Medulla oblongata (tissue), 1 donor: ENCODE measurements around the gene WDFY2.

Experiments
- DNase-seq: peaks from one replicate; pipeline ENCODE4 v3.0.0-alpha.2; 2015; ENCODE audit errors: extremely low spot score

The WDFY2 gene

DNA sequence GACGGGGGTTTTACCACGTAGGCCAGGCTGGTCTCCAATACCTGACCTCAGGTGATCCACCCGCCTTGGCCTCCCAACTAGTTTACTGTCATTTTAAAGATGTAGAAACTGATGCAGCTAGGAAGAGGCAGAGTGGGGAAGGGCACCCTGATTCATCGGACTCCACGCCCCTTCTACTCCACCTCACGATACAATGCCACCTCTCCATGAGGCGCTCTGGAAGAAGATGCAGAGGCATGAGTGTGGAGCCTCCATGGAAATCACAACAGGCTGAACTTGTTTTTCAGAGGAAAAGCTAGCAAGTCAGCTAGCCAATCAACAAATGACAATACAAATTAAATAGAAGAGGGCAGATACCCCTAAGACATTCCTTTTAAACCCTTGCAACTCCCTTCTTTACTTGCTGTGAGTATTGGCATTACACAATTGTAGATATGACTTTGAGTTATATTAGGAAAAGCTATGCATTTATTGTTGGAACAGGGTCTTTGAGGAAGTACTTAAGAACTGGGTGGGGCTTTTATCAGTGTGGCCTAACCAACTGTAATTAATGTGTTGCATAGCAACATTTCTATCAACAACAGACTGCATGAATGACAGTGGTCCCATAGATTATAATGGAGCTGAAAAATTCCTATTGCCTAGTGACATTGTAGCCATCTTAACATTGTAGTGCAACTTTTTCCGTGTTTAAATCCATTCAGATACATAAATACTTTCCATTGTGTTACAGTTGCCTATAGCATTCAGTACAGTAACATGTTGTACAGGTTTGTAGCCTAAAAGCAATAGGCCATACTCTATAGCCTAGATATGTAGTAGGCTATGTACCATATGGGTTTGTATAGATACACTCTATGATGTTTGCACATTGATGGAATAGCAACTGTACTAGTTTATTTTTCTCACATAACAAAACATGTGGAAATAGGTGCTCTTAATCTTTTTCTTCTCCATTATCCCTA lies 17.6 kb downstream of the WDFY2 start:
- DNase-seq: no peak

DNA sequence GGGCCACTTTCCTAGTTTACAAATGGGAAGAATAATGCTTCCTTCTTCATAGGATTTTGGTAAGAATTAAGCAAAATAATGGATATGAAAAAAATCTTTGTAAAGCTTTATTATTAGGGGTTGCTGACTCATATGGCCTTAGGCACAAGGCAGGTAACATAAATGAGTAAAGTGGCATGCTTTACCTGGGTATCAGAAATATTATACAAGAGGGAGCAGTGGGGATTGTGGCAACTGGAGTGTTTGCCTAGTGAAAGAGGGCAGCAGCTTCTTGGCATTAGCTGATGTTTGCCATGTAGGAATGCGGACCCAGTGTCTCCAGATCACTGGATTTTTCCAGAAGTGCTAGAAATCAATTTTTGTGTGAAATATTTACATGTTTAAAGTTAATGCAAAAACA lies 19.5 kb downstream of the WDFY2 start:
- DNase-seq: no peak

DNA sequence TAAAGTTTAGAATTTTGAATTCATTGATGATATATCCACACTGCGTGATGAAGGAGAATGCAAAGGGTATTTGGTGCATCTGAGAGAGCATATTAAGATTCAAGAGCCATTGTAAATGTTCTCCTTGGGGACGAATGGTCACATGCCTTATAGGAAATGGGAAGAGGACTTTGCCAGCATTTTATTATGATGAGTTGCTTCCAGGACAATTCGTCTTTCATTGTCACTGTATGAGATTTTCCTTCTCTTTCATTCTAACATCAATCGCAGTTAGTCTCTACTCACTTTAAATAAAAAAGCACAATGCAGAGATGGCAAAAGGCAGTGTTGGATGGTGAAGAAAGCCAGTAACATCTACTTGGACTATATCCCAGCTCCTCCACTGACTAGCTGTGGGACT lies 21.4 kb downstream of the WDFY2 start:
- DNase-seq: no peak

DNA sequence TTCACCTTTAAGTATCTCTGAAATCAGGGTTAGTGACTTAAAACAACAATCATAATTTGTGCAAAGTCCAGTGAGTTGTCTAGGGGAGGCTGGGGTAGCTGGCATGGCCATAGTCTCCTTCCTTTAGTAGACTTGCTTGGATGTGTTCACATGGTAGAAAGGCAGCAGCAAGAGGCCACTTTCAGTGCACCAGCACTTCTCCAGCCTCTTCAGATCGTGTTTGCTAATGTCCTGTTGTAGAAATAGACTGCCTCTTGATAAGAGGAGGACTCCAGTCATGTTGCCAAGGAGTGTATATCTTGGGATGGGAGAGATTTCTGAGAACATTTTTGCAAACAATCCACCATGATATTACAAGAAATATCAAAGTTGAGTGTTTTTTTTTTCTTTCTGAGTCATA lies 22.9 kb downstream of the WDFY2 start:
- DNase-seq: no peak

DNA sequence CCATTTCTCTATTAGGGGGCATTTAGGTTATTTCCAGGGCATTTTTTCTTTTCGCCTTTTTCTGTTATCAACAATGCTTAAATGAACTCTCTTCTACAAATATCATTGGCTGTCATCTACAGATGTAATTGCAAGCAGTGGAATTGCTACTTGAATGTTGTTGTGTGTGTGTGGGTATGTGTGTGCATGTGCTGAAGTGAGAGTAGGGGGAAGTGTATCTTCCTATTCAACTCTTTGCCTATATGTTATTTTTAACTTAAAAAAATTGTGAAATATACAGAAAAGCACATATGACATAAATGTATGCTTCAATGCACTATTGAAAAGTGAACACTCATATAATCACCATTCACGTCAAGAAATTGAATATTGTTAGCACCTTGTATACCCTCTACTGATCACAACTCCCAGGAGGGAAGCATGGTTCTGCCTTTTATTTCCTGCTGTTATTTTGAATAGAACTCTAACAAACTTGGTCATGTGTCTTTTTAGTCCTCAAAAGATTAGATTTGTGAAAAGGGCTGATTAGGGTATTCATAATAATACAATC lies 24.7 kb downstream of the WDFY2 start:
- no peak for DNase-seq

DNA sequence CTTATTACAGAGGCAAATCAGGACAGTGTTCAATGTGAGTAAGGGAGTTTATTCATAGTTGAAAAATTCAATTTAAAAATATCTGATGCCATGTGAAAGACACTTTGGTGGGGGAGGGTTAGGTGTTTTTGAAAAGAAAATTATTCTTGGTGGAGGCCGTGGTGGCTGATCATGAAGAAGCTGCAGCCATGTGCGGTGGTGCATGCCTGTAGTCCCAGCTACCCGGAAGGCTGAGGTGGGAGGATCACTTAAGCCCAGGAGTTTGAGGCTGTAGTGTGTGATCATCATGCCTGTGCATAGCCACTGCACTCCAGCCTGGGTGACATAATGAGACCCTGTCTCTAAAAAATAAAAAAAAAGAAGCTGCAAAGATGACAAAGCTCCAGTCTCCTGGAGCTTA lies 28.6 kb downstream of the WDFY2 start:
- no peak for DNase-seq

DNA sequence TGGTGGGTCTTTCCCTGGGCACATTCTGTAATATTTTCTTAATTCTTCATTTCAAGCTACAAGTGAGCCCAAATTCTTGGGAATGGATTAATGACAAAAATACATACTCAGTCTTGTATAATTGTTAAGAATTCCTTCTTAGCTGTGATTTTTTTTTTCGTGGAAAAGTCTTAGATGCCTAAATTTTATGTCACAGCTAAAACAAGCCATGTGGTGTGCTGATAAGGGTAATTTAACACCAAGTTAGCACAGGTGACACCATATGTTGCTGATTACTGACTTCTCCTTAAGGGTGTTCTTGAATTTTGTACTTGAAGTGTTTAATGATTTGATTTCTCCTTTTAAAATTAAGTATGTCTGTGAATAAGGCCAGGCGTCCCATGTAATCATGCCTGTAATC lies 29.3 kb downstream of the WDFY2 start:
- DNase-seq: no peak

DNA sequence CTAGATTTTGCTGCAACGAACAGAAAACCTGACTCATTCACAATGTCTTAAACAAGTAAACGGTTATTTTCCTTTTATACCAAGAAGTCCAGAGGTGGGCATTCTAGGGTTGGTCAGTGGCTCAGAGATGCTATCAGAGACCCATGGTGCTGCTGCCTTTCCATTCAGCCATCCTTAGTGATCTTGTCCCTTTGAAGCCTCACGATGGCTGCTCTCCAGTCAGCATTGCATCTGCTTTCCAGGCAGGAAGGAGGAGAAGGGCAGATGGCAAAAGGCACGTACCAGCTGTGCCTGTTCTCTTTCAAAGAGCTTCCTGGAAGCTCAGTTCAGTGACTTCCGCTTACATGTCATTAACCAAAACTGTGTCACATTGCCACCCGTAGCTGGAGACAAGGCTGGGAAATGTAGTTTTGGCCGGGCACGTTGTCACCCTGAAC lies 30.1 kb downstream of the WDFY2 start:
- DNase-seq: peak; percentile 65

DNA sequence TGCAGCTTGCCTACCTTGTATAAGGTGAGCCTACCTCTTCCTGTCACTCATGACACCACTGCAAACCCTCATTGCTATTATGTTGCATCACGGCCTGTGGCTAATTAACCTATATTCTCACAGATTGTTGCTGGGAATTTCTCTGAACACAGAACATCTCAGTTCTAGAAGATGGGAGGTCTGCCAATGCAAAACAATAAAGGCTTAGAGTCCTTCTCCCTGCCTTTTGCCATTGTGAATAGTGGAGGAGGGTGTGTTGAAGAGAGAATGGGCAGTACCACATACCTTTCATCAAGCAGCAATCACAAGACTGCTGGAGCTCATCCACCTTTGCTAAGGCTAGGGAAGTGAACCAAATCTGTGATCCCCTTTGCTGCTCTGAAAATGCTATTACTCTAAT lies 34.4 kb downstream of the WDFY2 start:
- DNase-seq: peak; percentile 97

DNA sequence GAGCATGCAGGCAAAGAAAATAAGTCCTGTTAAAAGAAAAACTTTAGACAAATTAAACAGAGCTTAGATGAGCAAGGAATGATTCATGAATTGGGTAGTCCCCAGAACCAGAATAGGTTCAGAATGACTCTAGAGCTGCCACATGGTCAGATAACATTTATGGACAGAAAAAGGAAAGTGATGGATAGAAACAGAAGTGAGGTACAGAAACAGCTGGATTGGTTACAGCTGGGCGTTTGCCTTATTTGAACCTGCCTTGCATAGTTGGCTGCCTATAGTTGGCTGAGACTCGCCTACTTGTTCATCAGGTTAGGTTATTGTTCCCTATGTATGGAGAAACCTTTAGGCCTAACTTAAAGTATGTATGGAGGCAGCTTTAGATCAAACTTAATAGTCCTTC lies 35.4 kb downstream of the WDFY2 start:
- DNase-seq: no peak

DNA sequence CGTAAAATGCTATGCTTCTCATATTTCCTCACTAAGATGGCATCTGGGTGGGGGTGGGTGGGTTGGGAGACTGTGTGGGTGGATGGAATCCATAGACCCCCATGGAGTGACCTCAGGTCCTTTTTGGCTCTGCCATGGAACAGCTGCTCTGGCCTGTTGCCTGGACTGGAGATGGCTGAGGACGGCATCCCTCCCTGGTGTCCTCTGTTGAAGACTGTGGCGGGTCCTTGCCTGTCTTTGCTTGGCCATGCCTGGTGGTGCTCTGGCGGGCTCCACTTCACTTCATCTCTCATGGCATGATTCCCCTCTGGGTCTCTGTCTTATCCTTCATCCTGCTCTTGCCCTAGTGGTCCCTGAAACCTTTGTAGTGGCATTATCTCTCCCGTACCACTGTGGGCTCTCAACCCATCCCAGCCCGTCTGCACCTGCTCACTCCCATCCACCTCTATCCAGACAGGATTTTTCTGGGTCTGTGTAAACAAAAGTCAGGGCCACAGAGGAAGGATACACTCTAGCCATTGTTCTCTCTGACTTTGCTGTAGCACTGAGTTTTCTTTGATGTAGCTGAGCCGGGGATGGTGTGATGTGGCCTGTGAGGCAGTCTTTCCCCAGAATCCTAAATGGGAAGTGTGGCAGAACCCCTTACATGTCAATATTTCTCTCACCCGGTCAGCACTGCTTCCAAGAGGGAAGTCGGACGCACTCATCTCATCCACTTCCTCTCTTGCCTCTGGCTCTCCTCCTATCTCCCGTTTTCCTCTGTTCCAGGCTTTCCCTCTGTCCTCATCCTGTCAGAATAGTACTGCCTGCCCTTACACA lies 36.1 kb downstream of the WDFY2 start:
- no peak for DNase-seq

DNA sequence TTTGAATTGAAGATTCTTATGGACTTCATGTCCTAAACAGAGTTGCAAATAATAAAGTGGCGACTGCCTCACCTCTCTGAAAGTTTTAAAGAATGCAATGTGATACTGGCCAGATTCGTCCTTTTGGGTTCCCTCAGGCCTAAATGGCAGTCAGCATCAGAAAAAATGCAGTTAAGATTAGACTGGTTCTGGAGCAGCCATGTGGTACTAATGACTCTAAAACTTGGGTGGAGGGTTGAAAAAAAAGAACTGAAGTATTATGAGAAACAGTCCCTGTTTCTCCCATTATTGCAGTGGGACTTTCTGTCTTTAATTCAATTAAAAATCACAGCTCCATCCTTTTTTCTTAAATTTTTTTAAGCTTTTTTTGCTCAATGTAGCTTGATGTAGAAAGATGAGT lies 37.3 kb downstream of the WDFY2 start:
- no peak for DNase-seq

DNA sequence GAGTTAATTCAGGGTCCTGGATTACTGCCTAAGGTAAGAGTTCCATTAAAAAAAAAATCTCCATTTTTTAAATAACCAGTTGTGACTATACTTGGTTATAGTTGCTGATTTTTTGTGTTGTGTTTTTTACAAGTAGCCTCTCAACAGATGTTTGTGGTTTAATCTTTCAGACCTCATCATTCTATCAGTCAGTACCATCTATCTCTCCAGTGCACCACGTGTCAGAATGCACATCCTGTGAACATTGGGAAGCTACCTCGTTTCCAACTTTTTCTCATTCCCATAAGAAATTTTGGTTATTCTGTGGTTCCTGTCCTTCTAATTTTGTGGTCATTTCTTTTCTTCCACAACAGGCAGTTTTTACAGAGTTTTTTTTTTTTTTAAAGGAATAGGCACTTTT lies 39.2 kb downstream of the WDFY2 start:
- DNase-seq: no peak

DNA sequence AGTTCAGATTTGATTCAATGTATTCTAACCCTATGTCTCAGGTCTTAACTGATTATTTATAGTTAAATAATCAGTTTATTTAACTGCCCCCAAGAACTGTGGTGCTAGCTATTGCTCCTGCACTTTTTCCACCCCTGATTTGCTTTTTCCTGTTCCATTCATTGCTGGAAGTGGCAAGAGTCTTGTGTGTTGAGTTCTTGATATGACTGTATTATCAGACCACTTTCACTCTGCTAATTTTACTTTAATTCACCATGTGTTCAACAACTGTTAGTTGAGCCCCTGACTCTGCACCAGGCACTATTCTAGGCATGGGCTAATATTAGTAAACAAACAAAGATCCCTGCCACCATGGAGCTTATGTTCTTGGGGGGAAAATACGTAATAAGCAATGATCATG lies 39.9 kb downstream of the WDFY2 start:
- DNase-seq: no peak

DNA sequence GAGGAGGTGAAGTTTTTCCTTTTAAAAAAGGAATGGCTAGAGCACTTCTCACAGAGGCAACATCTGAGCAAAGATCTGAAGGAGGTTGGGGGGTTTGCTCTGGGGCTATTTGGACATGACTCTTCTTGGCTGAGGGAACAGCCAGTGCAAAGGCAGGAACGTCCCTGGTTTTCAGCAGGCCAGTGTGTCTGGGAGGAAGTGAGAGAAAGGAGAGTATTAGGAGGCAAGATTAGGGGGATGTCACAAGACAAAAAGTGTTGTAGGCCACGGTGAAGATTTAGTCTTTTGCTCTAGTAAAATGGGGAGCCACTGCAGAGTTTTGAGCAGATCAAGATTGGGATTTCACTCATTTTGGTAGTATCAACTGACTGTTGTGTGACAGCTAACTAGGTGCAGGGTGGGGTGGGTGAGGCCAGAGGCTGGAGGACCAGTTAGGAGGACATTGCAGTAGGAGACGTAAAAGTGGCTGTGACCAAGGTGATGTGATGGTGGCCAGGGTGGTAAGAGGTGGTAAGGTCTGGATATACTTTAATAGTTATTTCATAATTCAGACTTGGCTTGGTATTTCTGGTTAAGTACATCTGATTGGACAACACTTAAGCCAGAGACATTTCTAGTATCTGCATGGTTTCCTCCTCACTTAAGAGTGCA lies 40.6 kb downstream of the WDFY2 start:
- DNase-seq: no peak

DNA sequence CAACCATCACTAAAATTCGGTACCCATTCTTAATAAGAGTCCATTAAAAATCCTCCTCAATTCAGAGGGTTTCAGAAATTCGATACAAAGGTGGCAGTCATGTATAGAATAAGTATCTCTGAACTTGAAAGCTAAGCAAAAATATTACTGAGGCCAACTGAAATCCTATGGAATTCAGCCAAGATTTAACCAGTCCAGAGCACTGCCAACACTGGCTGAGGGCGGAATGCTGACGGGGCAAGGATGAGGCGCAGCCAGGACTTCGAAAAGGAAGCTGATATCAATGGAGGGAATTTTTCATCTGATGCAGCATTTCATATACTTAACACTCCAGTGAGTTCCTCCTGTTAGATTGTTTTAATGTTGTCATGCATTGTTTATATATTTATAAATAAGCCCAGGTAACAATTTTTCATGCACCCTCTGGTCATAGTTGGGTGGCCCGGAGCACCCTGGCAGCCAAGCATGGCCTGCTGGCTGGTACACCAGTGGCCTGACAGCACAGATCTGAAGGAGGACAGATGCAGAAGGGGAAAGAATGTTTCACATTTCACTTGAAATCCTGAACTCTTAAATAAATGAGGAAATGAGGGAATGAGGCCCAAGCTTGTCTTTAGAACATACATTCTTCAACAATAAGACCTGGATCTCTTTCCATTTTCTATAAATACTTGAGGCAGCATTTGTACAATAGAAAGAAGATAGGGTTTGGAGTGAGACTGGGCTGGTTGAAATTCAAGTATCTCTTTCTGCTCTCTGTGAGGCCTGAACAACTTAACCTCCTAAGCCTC lies 41.5 kb downstream of the WDFY2 start:
- no peak for DNase-seq

DNA sequence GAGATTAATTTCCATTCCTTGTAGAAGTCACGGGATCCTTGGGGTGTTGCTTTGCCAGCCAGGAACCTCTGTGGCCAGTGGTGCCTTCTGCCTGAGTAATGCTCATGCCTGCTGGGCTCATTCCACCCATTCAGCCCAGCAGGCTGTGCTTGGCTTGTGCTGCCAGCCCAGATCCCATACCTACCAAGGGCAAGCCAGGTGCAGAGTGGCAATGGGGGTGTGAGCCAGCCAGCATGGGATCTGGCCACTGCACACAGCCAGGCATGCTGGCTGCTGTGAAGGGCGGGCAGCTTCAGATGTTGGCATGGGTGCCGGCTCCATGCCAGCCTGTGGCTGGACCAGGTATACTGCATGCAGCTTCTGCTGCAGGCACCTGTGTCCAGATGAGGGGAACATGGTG lies 42.5 kb downstream of the WDFY2 start:
- no peak for DNase-seq

DNA sequence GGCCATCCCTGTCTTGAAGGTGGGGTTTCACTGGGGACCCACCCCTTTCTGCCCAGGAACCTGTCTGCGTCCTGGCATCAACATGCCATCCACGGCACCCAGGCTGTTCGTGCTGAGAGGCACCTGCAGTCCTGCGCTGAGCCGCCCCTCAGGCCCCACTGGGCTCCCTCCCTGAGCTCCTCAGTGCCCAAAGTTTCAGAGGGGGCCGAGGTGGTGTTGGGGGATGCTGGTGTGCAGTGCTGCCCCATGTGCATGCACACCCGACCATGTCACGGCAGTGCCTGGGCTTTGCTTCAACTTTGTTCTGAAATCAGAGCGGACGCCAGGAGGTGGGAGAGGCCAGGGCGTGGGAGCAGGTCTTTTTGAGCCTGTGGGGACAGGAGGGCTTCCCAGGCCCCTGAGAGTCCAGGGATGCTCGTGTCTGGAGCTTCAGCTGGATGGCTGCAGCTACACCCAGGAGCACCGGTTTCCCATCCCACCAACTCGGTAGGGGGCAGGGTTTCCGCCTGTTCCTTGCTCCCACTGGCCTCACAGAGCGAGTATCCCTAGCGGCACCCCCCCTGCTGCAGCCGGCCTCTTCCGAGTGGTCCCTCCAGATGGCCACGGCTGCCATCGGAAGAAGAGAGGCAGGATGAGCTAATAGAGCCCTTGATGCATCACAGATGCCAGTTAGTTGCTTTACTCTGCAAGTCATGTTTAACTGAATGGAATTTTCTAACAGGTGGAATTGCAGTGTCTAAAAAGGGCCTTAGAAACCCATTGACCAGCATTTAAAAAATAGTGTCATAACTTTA lies 44.0 kb downstream of the WDFY2 start:
- DNase-seq: no peak

DNA sequence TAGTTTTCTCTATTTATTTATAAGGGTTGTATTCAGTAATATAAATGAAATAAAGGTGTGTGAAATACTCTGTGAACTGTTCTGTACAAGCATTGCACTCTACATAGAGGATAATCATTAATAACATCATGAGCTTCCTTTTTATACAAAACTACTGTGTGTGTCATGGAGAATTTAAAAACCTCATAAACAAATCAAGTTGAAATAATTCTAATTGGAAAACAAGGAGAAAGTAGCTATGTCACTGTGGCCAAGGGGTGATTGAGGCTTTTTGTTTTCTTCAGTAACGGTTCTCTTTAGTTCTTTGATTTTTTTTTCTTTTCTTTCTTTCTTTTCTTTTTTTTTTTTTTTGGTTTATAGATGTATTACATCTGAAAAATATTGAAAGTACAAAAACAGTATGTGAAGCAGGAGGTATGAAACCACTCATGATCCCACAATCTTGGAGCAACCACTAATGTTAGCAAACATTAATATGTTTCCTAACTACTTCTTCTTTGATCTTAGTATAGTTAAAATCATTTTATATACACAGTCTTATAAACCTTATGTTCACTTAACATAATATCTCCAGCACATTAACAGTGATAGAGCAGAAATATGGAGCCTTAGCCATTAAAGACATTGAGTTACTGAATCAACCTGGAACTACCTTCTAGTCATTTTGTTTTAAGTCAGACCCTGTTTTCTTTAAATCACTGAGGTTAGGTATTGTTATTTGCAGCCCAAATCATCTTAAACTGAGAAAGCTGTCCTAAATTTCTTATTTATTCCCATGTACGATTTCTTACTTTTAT lies 45.4 kb downstream of the WDFY2 start:
- no peak for DNase-seq

DNA sequence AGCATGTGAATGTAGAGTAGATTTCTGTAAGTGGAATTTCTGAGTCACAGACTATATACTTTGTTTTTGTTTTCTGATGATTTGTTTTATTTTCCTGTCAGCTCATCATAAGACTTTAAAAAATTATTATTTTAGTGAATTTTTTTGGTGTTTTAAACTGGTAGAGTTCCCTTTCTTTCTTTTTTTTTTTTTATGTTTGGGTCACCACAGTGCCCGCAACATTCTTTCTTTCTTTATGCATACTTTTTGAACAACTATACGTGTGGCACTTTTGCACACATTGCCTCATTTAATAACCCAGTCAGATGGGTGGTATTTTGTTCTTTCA lies 46.0 kb downstream of the WDFY2 start:
- DNase-seq: no peak
